Measurements from ENCODE around the gene RABGGTA. TPM values are rescaled to one million over a fixed set of nuclear protein-coding genes. Genes with fewer than 3 reads are reported as not detected.

The RABGGTA gene
- polyA plus RNA-seq, 3 donors = 20.0 to 25.3 (median 23.5) TPM

GRCh38 chr14:24284501-24285035 lies 13.2 kb upstream of the RABGGTA start:
- no peak for DNase-seq (ENCODE audit: extremely low read depth in 1 of 11, low read depth in 9 of 11, low spot score in 4 of 11)

- no peak for DNase-seq (ENCODE audit: extremely low read depth in 1 of 11, low read depth in 9 of 11, low spot score in 4 of 11)
These were observed 12.5 kb upstream of the RABGGTA start for GRCh38 chr14:24283796-24284460.

- DNase-seq (ENCODE audit: extremely low read depth in 1 of 11, low read depth in 9 of 11, low spot score in 4 of 11) = no peak
These were observed 11.3 kb upstream of the RABGGTA start for GRCh38 chr14:24282736-24283135.

GRCh38 chr14:24281636-24282035 lies 10.2 kb upstream of the RABGGTA start:
- DNase-seq (ENCODE audit: extremely low read depth in 1 of 11, low read depth in 9 of 11, low spot score in 4 of 11) = no peak

- no peak for DNase-seq (ENCODE audit: extremely low read depth in 1 of 11, low read depth in 9 of 11, low spot score in 4 of 11)
These were observed 9.5 kb upstream of the RABGGTA start for GRCh38 chr14:24280797-24281460.

GRCh38 chr14:24279301-24280186 lies 8.1 kb upstream of the RABGGTA start:
- DNase-seq (ENCODE audit: extremely low read depth in 1 of 11, low read depth in 9 of 11, low spot score in 4 of 11) = no peak

GRCh38 chr14:24278424-24278823 lies 7.0 kb upstream of the RABGGTA start:
- DNase-seq (ENCODE audit: extremely low read depth in 1 of 11, low read depth in 9 of 11, low spot score in 4 of 11) = no peak

GRCh38 chr14:24277606-24278321 lies 6.4 kb upstream of the RABGGTA start:
- no peak for DNase-seq (ENCODE audit: extremely low read depth in 1 of 11, low read depth in 9 of 11, low spot score in 4 of 11)

- DNase-seq (ENCODE audit: extremely low read depth in 1 of 11, low read depth in 9 of 11, low spot score in 4 of 11) = no peak
These were observed 5.7 kb upstream of the RABGGTA start for GRCh38 chr14:24277071-24277470.

GRCh38 chr14:24274101-24274543 lies 2.7 kb upstream of the RABGGTA start:
- no peak for DNase-seq (ENCODE audit: extremely low read depth in 1 of 11, low read depth in 9 of 11, low spot score in 4 of 11)

- DNase-seq (ENCODE audit: extremely low read depth in 1 of 11, low read depth in 9 of 11, low spot score in 4 of 11) = no peak
These were observed 2.1 kb upstream of the RABGGTA start for GRCh38 chr14:24273422-24273998.

- no peak for DNase-seq (ENCODE audit: extremely low read depth in 1 of 11, low read depth in 9 of 11, low spot score in 4 of 11)
These were observed 1.1 kb upstream of the RABGGTA start for GRCh38 chr14:24272467-24272866.

GRCh38 chr14:24271834-24272263 lies 452 bp upstream of the RABGGTA start:
- DNase-seq (ENCODE audit: extremely low read depth in 1 of 11, low read depth in 9 of 11, low spot score in 4 of 11) = no peak

GRCh38 chr14:24270537-24271133 lies 762 bp downstream of the RABGGTA start:
- DNase-seq (ENCODE audit: extremely low read depth in 1 of 11, low read depth in 9 of 11, low spot score in 4 of 11) = peak in 2 of 11 donors; percentile 5 to 11

- DNase-seq (ENCODE audit: extremely low read depth in 1 of 11, low read depth in 9 of 11, low spot score in 4 of 11) = no peak
These were observed 1.4 kb downstream of the RABGGTA start for GRCh38 chr14:24269910-24270536.

- no peak for DNase-seq (ENCODE audit: extremely low read depth in 1 of 11, low read depth in 9 of 11, low spot score in 4 of 11)
These were observed 2.0 kb downstream of the RABGGTA start for GRCh38 chr14:24269368-24269767.

GRCh38 chr14:24268225-24268624 lies 3.2 kb downstream of the RABGGTA start:
- no peak for DNase-seq (ENCODE audit: extremely low read depth in 1 of 11, low read depth in 9 of 11, low spot score in 4 of 11)

- DNase-seq (ENCODE audit: extremely low read depth in 1 of 11, low read depth in 9 of 11, low spot score in 4 of 11) = no peak
These were observed 3.9 kb downstream of the RABGGTA start for GRCh38 chr14:24267516-24267915.

Measured in renal cortex interstitium (tissue), 11 donors.